Progenitor cell of endocrine pancreas (in vitro differentiated cells): ENCODE measurements around the gene MAML2. TPM values are rescaled to one million over a fixed set of nuclear protein-coding genes. Genes with fewer than 3 reads are reported as not detected.

ENCODE experiments used
- DNase-seq: peaks from one replicate; pipeline ENCODE4 v3.0.0; 2021; ENCODE audit warnings: low spot score; ENCODE audit not compliant: unreplicated experiment
- H3K27ac Mint-ChIP-seq: 2 replicates; pipeline ENCODE4 v1.8.0; 2021; ENCODE audit warnings: mild to moderate bottlenecking, moderate library complexity, mixed read lengths
- H3K27me3 Mint-ChIP-seq: 2 replicates; pipeline ENCODE4 v1.8.0; 2021; ENCODE audit warnings: mixed read lengths
- H3K36me3 Mint-ChIP-seq: 2 replicates; pipeline ENCODE4 v1.8.0; 2022; ENCODE audit warnings: mixed read lengths; ENCODE audit not compliant: insufficient read depth
- H3K4me1 Mint-ChIP-seq: 2 replicates; pipeline ENCODE4 v1.8.0; 2021; ENCODE audit warnings: low read depth, mixed read lengths
- H3K4me3 Mint-ChIP-seq: 2 replicates; pipeline ENCODE4 v1.8.0; 2021; ENCODE audit warnings: low read depth, mild to moderate bottlenecking, moderate library complexity, mixed read lengths
- H3K9me3 Mint-ChIP-seq: 2 replicates; pipeline ENCODE4 v1.8.0; 2021; ENCODE audit warnings: low read depth, mixed read lengths
- CTCF ChIP-seq: fragments of 200-600 bp; sonication (generic); IDR thresholded peaks from one replicate; pipeline ENCODE4 v1.5.0; 2021; ENCODE audit warnings: antibody characterized with exemption, mild to moderate bottlenecking; ENCODE audit not compliant: unreplicated experiment
- total RNA-seq: library from RNA; stranded (reverse); gene quantifications from 2 replicates; pipeline ENCODE4 v1.2.1, GENCODE V29; 2021

MAML2 gene
- total RNA-seq, 1 donor from 2014 or later, result 17.6 TPM

GRCh38 chr11:95991545-95991944 is 351.4 kb downstream of the MAML2 start:
- Mint-ChIP-seq H3K4me1 (peaks cover 11% of the 10 kb centered on the region), H3K4me3 (no peak overlapping the region), H3K9me3 (no peaks in the 10 kb centered on the region), H3K27ac (peak overlapping the region; percentile 92), H3K27me3 (no peaks in the 10 kb centered on the region), H3K36me3 (peaks cover 8% of the 10 kb centered on the region)
- TF ChIP-seq CTCF, result no peak
- no peak for DNase-seq

GRCh38 chr11:95991101-95991500 is 351.9 kb downstream of the MAML2 start:
- H3K4me3 Mint-ChIP-seq, result no peak overlapping the region
- peaks cover 8% of the 10 kb centered on the region for H3K36me3 Mint-ChIP-seq
- H3K27me3 Mint-ChIP-seq, result no peaks in the 10 kb centered on the region
- H3K9me3 Mint-ChIP-seq, result no peaks in the 10 kb centered on the region
- H3K27ac Mint-ChIP-seq, result peak overlapping the region; percentile 92
- H3K4me1 Mint-ChIP-seq, result peaks cover 11% of the 10 kb centered on the region
- DNase-seq, result no peak
- no peak for TF ChIP-seq CTCF

GRCh38 chr11:95989780-95990179 is 353.2 kb downstream of the MAML2 start:
- Mint-ChIP-seq H3K36me3 (peaks cover 10% of the 10 kb centered on the region), H3K27me3 (no peaks in the 10 kb centered on the region), H3K27ac (no peak overlapping the region), H3K9me3 (no peaks in the 10 kb centered on the region), H3K4me1 (peaks cover 11% of the 10 kb centered on the region), H3K4me3 (no peak overlapping the region)
- DNase-seq, result no peak
- no peak for TF ChIP-seq CTCF

- no peak overlapping the region for H3K27ac Mint-ChIP-seq
- H3K36me3 Mint-ChIP-seq, result peaks cover 13% of the 10 kb centered on the region
- H3K27me3 Mint-ChIP-seq, result no peaks in the 10 kb centered on the region
- peaks cover 9% of the 10 kb centered on the region for H3K4me1 Mint-ChIP-seq
- no peak for TF ChIP-seq CTCF
- H3K4me3 Mint-ChIP-seq, result no peak overlapping the region
- H3K9me3 Mint-ChIP-seq, result no peaks in the 10 kb centered on the region
- DNase-seq, result no peak
Observed at GRCh38 chr11:95989076-95989605, 353.9 kb downstream of the MAML2 start.

GRCh38 chr11:95985174-95985808 is 357.7 kb downstream of the MAML2 start:
- Mint-ChIP-seq H3K27ac (no peak overlapping the region), H3K27me3 (no peaks in the 10 kb centered on the region), H3K36me3 (peaks cover 11% of the 10 kb centered on the region), H3K9me3 (no peaks in the 10 kb centered on the region), H3K4me1 (no peaks in the 10 kb centered on the region), H3K4me3 (no peak overlapping the region)
- DNase-seq, result no peak
- TF ChIP-seq CTCF, result no peak
